HepG2 (cell line): ENCODE measurements around the gene GATA5. TPM values are rescaled to one million over a fixed set of nuclear protein-coding genes. Genes with fewer than 3 reads are reported as not detected.

Source experiments
- ADNP ChIP-seq: sonication (generic); formaldehyde crosslinking; IDR thresholded peaks from 2 replicates; pipeline ENCODE4 v1.4.0; 2020; ENCODE audit warnings: missing genetic modification reagents
- CBX2 ChIP-seq, 2 experiments: fragments of 200-600 bp in 1 of 2; sonication (generic); formaldehyde crosslinking in 1 of 2; IDR thresholded peaks; 2 replicates each; pipeline versions ENCODE4 v1.7.0 to v1.8.1; 2018 to 2022; ENCODE audit warnings: low read depth in 2 of 2, low read length in 1 of 2, mild to moderate bottlenecking in 1 of 2, missing genetic modification reagents in 1 of 2
- CEBPZ ChIP-seq: IDR thresholded peaks from 2 replicates; pipeline ENCODE4 v1.6.1; 2012; ENCODE audit warnings: low read length, improper control_type of control experiment
- HOXA3 ChIP-seq: sonication (generic); formaldehyde crosslinking; IDR thresholded peaks from 2 replicates; pipeline ENCODE4 v1.5.0; 2020; ENCODE audit warnings: missing genetic modification reagents
- RELA ChIP-seq: sonication (generic); formaldehyde crosslinking; IDR thresholded peaks from 2 replicates; pipeline ENCODE4 v1.4.0; 2020; ENCODE audit warnings: missing genetic modification reagents
- STAT6 ChIP-seq: sonication (generic); formaldehyde crosslinking; IDR thresholded peaks from 2 replicates; pipeline ENCODE4 v1.4.0; 2020; ENCODE audit warnings: missing genetic modification reagents, mild to moderate bottlenecking, borderline replicate concordance
- TEAD2 ChIP-seq: sonication (generic); formaldehyde crosslinking; IDR thresholded peaks from 2 replicates; pipeline ENCODE4 v1.9.0; 2021; ENCODE audit warnings: missing genetic modification reagents
- TGIF2 ChIP-seq: IDR thresholded peaks from 2 replicates; pipeline ENCODE4 v1.6.1; 2016; ENCODE audit warnings: control low read depth, missing compliant biosample characterization
- ZNF180 ChIP-seq: sonication (generic); formaldehyde crosslinking; IDR thresholded peaks from 2 replicates; pipeline ENCODE4 v1.4.0; 2020; ENCODE audit warnings: low read depth, missing genetic modification reagents, borderline replicate concordance
- ZNF276 ChIP-seq: sonication (generic); formaldehyde crosslinking; IDR thresholded peaks from 2 replicates; pipeline ENCODE4 v1.4.0; 2020; ENCODE audit warnings: mild to moderate bottlenecking, low read depth, missing genetic modification reagents
- polyA plus RNA-seq, 8 experiments: library from polyadenylated mRNA; depleted of rRNA in 3 of 8; stranded (reverse) in 7 of 8; unstranded in 1 of 8; fragments of >200 nt; fragmentation: Illumina TruSeq in 4 of 8; extraction: Trizol in 4 of 8; gene quantifications; 2 replicates each; pipeline versions ENCODE4 v1.2.1 to v1.2.3, GENCODE V29; 2011 to 2016; ENCODE audit warnings: low read depth in 4 of 8, missing spikeins in 1 of 8, mixed read lengths in 1 of 8; ENCODE audit not compliant: insufficient read depth in 1 of 8
- total RNA-seq, 5 experiments: library from RNA; depleted of rRNA; stranded (reverse); fragments of >200 nt; fragmentation: Illumina TruSeq; extraction: Trizol; gene quantifications; 2 replicates each; pipeline ENCODE4 v1.2.3, GENCODE V29; 2016; ENCODE audit warnings: low read depth in 1 of 5

GATA5 gene
- total and polyA plus RNA-seq, 2 of the 13 experiments (the other 11 are each of a cell fraction or from before 2014, with no cell fraction given): 0.12 to 0.20 TPM

GRCh38 chr20:62480318-62480717, 4.5 kb upstream of the GATA5 start (continued):
- TF ChIP-seq STAT6 (CRISPR knock-in tag) (no peak), RELA (no peak), ADNP (CRISPR knock-in tag) (no peak), TEAD2 (CRISPR knock-in tag) (no peak), HOXA3 (CRISPR knock-in tag) (no peak), ZNF276 (CRISPR knock-in tag) (no peak), CBX2 (IDR thresholded peaks at IDR 0.05; ENCODE audit: low read depth, low read length) (no peak), CBX2 (CRISPR knock-in tag; IDR thresholded peaks at IDR 0.05; ENCODE audit: low read depth) (no peak), ZNF180 (CRISPR knock-in tag) (no peak), TGIF2 (CRISPR knock-in tag) (no peak), CEBPZ (no peak)
